ENCODE data around the gene NEK9. TPM values are rescaled to one million over a fixed set of nuclear protein-coding genes. Genes with fewer than 3 reads are reported as not detected.
"Not testable (repeated sequence)": the region's sequence is repeated elsewhere in the genome, so short reads cannot be mapped to it uniquely, and the experiment has no call there.

Gene NEK9
- polyA plus RNA-seq, 1 experiment: 82.3 TPM

- Histone ChIP-seq H3K27ac (ENCODE audit: low read depth, low read length) (no peak overlapping the region), H3K9me3 (ENCODE audit: control insufficient read depth, insufficient read depth, low read length) (no peaks in the 10 kb centered on the region), H3K27me3 (ENCODE audit: control insufficient read depth, insufficient read depth, low read length) (no peaks in the 10 kb centered on the region), H3K4me3 (ENCODE audit: low read depth, low read length) (no peak overlapping the region)
- TF ChIP-seq CTCF (IDR thresholded peaks at IDR 0.05; ENCODE audit: low read depth, low read length): no peak
- POLR2A ChIA-PET: no interaction called here
- no peak for DNase-seq (ENCODE audit: low read depth, low spot score)
- CTCF ChIA-PET: interaction anchor here (1.3 to 1.5 kb wide), 2 partner anchors 163 to 170 kb away, joined by 4 to 9 read pairs; no protein-coding TSS in a partner anchor
Observed at GRCh38 chr14:75133597-75133996, 6.7 kb upstream of the NEK9 start.

GRCh38 chr14:75132382-75133086, 5.7 kb upstream of the NEK9 start:
- Histone ChIP-seq H3K27me3 (ENCODE audit: control insufficient read depth, insufficient read depth, low read length) (no peaks in the 10 kb centered on the region), H3K9me3 (ENCODE audit: control insufficient read depth, insufficient read depth, low read length) (no peaks in the 10 kb centered on the region), H3K27ac (ENCODE audit: low read depth, low read length) (no peak overlapping the region), H3K4me3 (ENCODE audit: low read depth, low read length) (no peak overlapping the region)
- no peak for DNase-seq (ENCODE audit: low read depth, low spot score)
- CTCF ChIA-PET: interaction anchor here (0.7 to 5.1 kb wide), 9 partner anchors 11 to 356 kb away, joined by 3 to 90 read pairs (median 5); no protein-coding TSS in a partner anchor
- TF ChIP-seq CTCF (IDR thresholded peaks at IDR 0.05; ENCODE audit: low read depth, low read length): peak; percentile 78
- POLR2A ChIA-PET: interaction anchor here (0.6 kb wide), 1 partner anchor 173 kb away, joined by 5 read pairs; no protein-coding TSS in a partner anchor

GRCh38 chr14:75128596-75128990, 1.7 kb upstream of the NEK9 start:
- H3K27me3 ChIP-seq (ENCODE audit: control insufficient read depth, insufficient read depth, low read length): no peaks in the 10 kb centered on the region
- no peak overlapping the region for H3K4me3 ChIP-seq (ENCODE audit: low read depth, low read length)
- no peak overlapping the region for H3K27ac ChIP-seq (ENCODE audit: low read depth, low read length)
- no peak for TF ChIP-seq CTCF (IDR thresholded peaks at IDR 0.05; ENCODE audit: low read depth, low read length)
- DNase-seq (ENCODE audit: low read depth, low spot score): no peak
- POLR2A ChIA-PET: interaction anchor here (0.7 to 1.5 kb wide), 2 partner anchors 165 to 527 kb away, joined by 3 to 4 read pairs; no protein-coding TSS in a partner anchor
- H3K9me3 ChIP-seq (ENCODE audit: control insufficient read depth, insufficient read depth, low read length): no peaks in the 10 kb centered on the region
- CTCF ChIA-PET: interaction anchor here (0.6 to 5.1 kb wide), 4 partner anchors 161 to 174 kb away, joined by 3 to 90 read pairs (median 7); no protein-coding TSS in a partner anchor

GRCh38 chr14:75127903-75128595, 1.2 kb upstream of the NEK9 start:
- ChIA-PET CTCF (interaction anchor here (0.6 to 5.1 kb wide), 4 partner anchors 161 to 175 kb away, joined by 3 to 90 read pairs (median 7); no protein-coding TSS in a partner anchor), POLR2A (interaction anchor here (0.7 to 2.0 kb wide), 2 partner anchors 166 to 528 kb away, joined by 4 to 7 read pairs; no protein-coding TSS in a partner anchor)
- no peak for TF ChIP-seq CTCF (IDR thresholded peaks at IDR 0.05; ENCODE audit: low read depth, low read length)
- Histone ChIP-seq H3K27me3 (ENCODE audit: control insufficient read depth, insufficient read depth, low read length) (no peaks in the 10 kb centered on the region), H3K27ac (ENCODE audit: low read depth, low read length) (no peak overlapping the region), H3K4me3 (ENCODE audit: low read depth, low read length) (peak overlapping the region; percentile 72), H3K9me3 (ENCODE audit: control insufficient read depth, insufficient read depth, low read length) (no peaks in the 10 kb centered on the region)
- DNase-seq (ENCODE audit: low read depth, low spot score): no peak

- CTCF ChIA-PET: interaction anchor here (0.6 to 5.1 kb wide), 4 partner anchors 170 to 243 kb away, joined by 3 to 90 read pairs (median 6); no protein-coding TSS in a partner anchor
- POLR2A ChIA-PET: interaction anchor here (0.6 to 2.0 kb wide), 6 partner anchors 163 to 321 kb away, joined by 3 to 7 read pairs (median 3); no protein-coding TSS in a partner anchor
Observed at GRCh38 chr14:75127474-75127820, 599 bp upstream of the NEK9 start.

More at GRCh38 chr14:75127474-75127820, 599 bp upstream of the NEK9 start:
- Histone ChIP-seq H3K4me3 (ENCODE audit: low read depth, low read length) (peak overlapping the region; percentile 72), H3K27ac (ENCODE audit: low read depth, low read length) (peak overlapping the region; percentile 66)
- H3K27me3 ChIP-seq (ENCODE audit: control insufficient read depth, insufficient read depth, low read length); H3K9me3 ChIP-seq (ENCODE audit: control insufficient read depth, insufficient read depth, low read length); DNase-seq (ENCODE audit: low read depth, low spot score): not testable (repeated sequence)
